GM12872 (cell line): ENCODE results near the gene HES2.

Source experiments
- CTCF ChIP-seq: IDR thresholded peaks from 3 replicates; pipeline ENCODE4 v1.5.1; 2011; ENCODE audit warnings: low read depth, mild to moderate bottlenecking, low read length, moderate library complexity; ENCODE audit not compliant: insufficient read depth

The HES2 gene

GRCh38 chr1:6459850-6460265, 40.1 kb upstream of the HES2 start:
- no peak for TF ChIP-seq CTCF

- TF ChIP-seq CTCF = no peak
Measured at GRCh38 chr1:6456800-6457466, 37.2 kb upstream of the HES2 start.

- TF ChIP-seq CTCF = no peak
Measured at GRCh38 chr1:6454856-6455751, 35.4 kb upstream of the HES2 start.

- TF ChIP-seq CTCF = no peak
Measured at GRCh38 chr1:6450943-6451373, 31.2 kb upstream of the HES2 start.

- TF ChIP-seq CTCF = no peak
Measured at GRCh38 chr1:6450005-6450450, 30.3 kb upstream of the HES2 start.

GRCh38 chr1:6448749-6449631, 29.3 kb upstream of the HES2 start:
- no peak for TF ChIP-seq CTCF
